GM18873 (cell line): ENCODE results near the gene SELENOO.

Source experiments
- ATAC-seq: cut with Tn5 transposase; IDR thresholded peaks from one replicate; pipeline ENCODE4 v1.9.1; 2021; ENCODE audit warnings: mild to moderate bottlenecking, moderate library complexity, moderate number of reproducible peaks; ENCODE audit not compliant: unreplicated experiment, low FRiP score

The SELENOO gene

GRCh38 chr22:50171319-50171964 is 29.4 kb upstream of the SELENOO start:
- ATAC-seq = no peak

- ATAC-seq = no peak
These were observed 28.8 kb upstream of the SELENOO start for GRCh38 chr22:50171965-50172421.

GRCh38 chr22:50173311-50173982 is 27.4 kb upstream of the SELENOO start:
- ATAC-seq = no peak

GRCh38 chr22:50173983-50174355 is 26.8 kb upstream of the SELENOO start:
- no peak for ATAC-seq

- ATAC-seq = no peak
These were observed 26.2 kb upstream of the SELENOO start for GRCh38 chr22:50174382-50175190.

GRCh38 chr22:50175191-50175461 is 25.7 kb upstream of the SELENOO start:
- no peak for ATAC-seq

- ATAC-seq = no peak
These were observed 24.6 kb upstream of the SELENOO start for GRCh38 chr22:50175921-50176849.

GRCh38 chr22:50176850-50177536 is 23.8 kb upstream of the SELENOO start:
- no peak for ATAC-seq

GRCh38 chr22:50177537-50178470 is 23.0 kb upstream of the SELENOO start:
- no peak for ATAC-seq

GRCh38 chr22:50178471-50178864 is 22.3 kb upstream of the SELENOO start:
- no peak for ATAC-seq

GRCh38 chr22:50178871-50179869 is 21.6 kb upstream of the SELENOO start:
- no peak for ATAC-seq

- no peak for ATAC-seq
These were observed 20.7 kb upstream of the SELENOO start for GRCh38 chr22:50179937-50180726.

- no peak for ATAC-seq
These were observed 19.9 kb upstream of the SELENOO start for GRCh38 chr22:50180727-50181521.

GRCh38 chr22:50182176-50183081 is 18.4 kb upstream of the SELENOO start:
- ATAC-seq = no peak
